Peyer's patch (tissue), 4 donors: ENCODE data around the gene TMOD1.
"Not testable (repeated sequence)": the region's sequence is repeated elsewhere in the genome, so short reads cannot be mapped to it uniquely, and the experiment has no call there.

ENCODE experiments used
- CTCF ChIP-seq, 6 experiments: fragments of 450-650 bp in 4 of 6; fragments of 200-600 bp in 2 of 6; sonication (generic) in 1 of 6; IDR thresholded peaks; one replicate each; pipeline ENCODE4 v1.5.1; 2017 to 2019; ENCODE audit warnings: antibody characterized with exemption in 6 of 6, mild to moderate bottlenecking in 3 of 6, moderate library complexity in 1 of 6
- POLR2A ChIP-seq, 2 donors: fragments of 450-650 bp; IDR thresholded peaks; one replicate each; pipeline ENCODE4 v1.5.1; 2017; ENCODE audit warnings: antibody characterized with exemption in 2 of 2, mild to moderate bottlenecking in 2 of 2, moderate library complexity in 2 of 2

DNA sequence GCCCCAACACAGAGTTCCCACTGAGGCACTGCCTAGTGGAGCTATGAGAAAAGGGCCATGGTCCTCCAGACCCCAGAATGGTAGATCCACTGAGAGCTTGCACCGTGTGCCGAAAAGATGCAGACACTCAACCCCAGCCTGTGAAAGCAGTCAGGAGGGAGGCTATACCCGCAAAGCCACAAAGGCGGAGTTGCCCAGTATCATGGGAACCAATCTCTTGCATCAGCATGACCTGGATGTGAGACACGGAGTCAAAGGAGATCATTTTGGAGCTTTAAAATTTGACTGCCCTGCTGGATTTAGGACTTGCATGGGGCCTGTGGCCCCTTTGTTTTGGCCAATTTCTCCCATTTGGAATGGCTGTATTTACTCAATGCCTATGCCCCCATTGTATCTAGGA lies 121.0 kb downstream of the TMOD1 start:
- not testable (repeated sequence) for TF ChIP-seq CTCF, POLR2A (IDR thresholded peaks at IDR 0.05)
